Measurements from ENCODE around the gene TDRKH. TPM values are rescaled to one million over a fixed set of nuclear protein-coding genes. Genes with fewer than 3 reads are reported as not detected.

TDRKH gene
- total RNA-seq, 1 donor from 2014 or later: 12.3 TPM

- no peak overlapping the region for H3K4me3 ChIP-seq
- H3K27me3 ChIP-seq (ENCODE audit: low read depth): no peaks in the 10 kb centered on the region
- no peak overlapping the region for H3K27ac ChIP-seq
- H3K4me1 ChIP-seq: no peaks in the 10 kb centered on the region
- TF ChIP-seq, protein P1, sequence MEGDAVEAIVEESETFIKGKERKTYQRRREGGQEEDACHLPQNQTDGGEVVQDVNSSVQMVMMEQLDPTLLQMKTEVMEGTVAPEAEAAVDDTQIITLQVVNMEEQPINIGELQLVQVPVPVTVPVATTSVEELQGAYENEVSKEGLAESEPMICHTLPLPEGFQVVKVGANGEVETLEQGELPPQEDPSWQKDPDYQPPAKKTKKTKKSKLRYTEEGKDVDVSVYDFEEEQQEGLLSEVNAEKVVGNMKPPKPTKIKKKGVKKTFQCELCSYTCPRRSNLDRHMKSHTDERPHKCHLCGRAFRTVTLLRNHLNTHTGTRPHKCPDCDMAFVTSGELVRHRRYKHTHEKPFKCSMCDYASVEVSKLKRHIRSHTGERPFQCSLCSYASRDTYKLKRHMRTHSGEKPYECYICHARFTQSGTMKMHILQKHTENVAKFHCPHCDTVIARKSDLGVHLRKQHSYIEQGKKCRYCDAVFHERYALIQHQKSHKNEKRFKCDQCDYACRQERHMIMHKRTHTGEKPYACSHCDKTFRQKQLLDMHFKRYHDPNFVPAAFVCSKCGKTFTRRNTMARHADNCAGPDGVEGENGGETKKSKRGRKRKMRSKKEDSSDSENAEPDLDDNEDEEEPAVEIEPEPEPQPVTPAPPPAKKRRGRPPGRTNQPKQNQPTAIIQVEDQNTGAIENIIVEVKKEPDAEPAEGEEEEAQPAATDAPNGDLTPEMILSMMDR (IDR thresholded peaks at IDR 0.05): no peak
- no peaks in the 10 kb centered on the region for H3K9me3 ChIP-seq
- DNase-seq (no peak), ATAC-seq (no peak)
- H3K36me3 ChIP-seq: peaks cover 7% of the 10 kb centered on the region
- intact Hi-C loops (cut with DNase I): no loop called here
Measured at GRCh38 chr1:151811181-151811580, 20.9 kb upstream of the TDRKH start.

DNA sequence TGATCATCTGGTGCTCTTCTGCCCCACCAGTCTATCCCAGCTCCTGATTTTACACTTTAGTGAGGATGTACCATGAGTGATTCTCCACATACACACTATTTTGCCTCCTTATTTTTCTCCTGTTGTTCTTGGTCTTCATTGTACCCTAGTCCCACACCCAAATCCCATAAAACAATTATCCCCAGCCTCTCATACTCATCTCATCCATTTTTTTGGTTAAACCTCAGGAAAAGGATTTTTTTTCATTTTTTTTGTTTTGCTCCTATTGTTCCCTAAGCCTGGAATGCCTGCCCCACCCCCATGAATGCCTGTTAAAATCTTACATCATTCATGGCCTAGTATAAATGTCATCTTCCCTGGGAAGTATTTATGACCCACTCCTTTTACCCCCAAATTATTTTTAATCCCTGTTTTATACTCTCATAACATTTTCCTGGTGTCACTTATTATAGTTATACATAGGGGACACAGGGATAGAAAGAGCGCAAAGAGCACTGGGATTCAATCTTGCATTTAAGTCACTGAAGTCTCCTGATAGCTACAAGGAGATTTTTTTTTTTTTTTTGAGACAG is 19.8 kb upstream of the TDRKH start:
- Histone ChIP-seq H3K4me1 (no peaks in the 10 kb centered on the region), H3K4me3 (no peak overlapping the region), H3K36me3 (peaks cover 1% of the 10 kb centered on the region), H3K27ac (no peak overlapping the region), H3K9me3 (no peaks in the 10 kb centered on the region), H3K27me3 (ENCODE audit: low read depth) (no peaks in the 10 kb centered on the region)
- DNase-seq (no peak), ATAC-seq (no peak)
- intact Hi-C loops (cut with DNase I): no loop called here
- TF ChIP-seq, protein P1 (IDR thresholded peaks at IDR 0.05): no peak

GRCh38 chr1:151809290-151809984 is 19.1 kb upstream of the TDRKH start:
- no peaks in the 10 kb centered on the region for H3K36me3 ChIP-seq
- no peaks in the 10 kb centered on the region for H3K27me3 ChIP-seq (ENCODE audit: low read depth)
- no peak for ATAC-seq
- DNase-seq: no peak
- no peaks in the 10 kb centered on the region for H3K9me3 ChIP-seq
- intact Hi-C loops (cut with DNase I): no loop called here
- H3K4me3 ChIP-seq: no peak overlapping the region
- no peaks in the 10 kb centered on the region for H3K4me1 ChIP-seq
- H3K27ac ChIP-seq: no peak overlapping the region
- TF ChIP-seq, protein P1 (IDR thresholded peaks at IDR 0.05): no peak

GRCh38 chr1:151807766-151808165 is 17.5 kb upstream of the TDRKH start:
- Histone ChIP-seq H3K27me3 (ENCODE audit: low read depth) (no peaks in the 10 kb centered on the region), H3K36me3 (no peaks in the 10 kb centered on the region), H3K4me3 (no peak overlapping the region), H3K27ac (no peak overlapping the region), H3K4me1 (no peaks in the 10 kb centered on the region), H3K9me3 (no peaks in the 10 kb centered on the region)
- TF ChIP-seq, protein P1 (IDR thresholded peaks at IDR 0.05): no peak
- DNase-seq (no peak), ATAC-seq (no peak)
- intact Hi-C loops (cut with DNase I): no loop called here

- H3K4me1 ChIP-seq: no peaks in the 10 kb centered on the region
- TF ChIP-seq, protein P1 (IDR thresholded peaks at IDR 0.05): no peak
- H3K9me3 ChIP-seq: no peaks in the 10 kb centered on the region
- no peaks in the 10 kb centered on the region for H3K36me3 ChIP-seq
- no peak overlapping the region for H3K4me3 ChIP-seq
- H3K27ac ChIP-seq: no peak overlapping the region
- DNase-seq (no peak), ATAC-seq (no peak)
- H3K27me3 ChIP-seq (ENCODE audit: low read depth): no peaks in the 10 kb centered on the region
- intact Hi-C loops (cut with DNase I): no loop called here
Measured at GRCh38 chr1:151807131-151807530, 16.8 kb upstream of the TDRKH start.

Data from lower lobe of right lung (tissue), 2 donors.